ENCODE results near the gene OSGIN1.

The OSGIN1 gene

DNA sequence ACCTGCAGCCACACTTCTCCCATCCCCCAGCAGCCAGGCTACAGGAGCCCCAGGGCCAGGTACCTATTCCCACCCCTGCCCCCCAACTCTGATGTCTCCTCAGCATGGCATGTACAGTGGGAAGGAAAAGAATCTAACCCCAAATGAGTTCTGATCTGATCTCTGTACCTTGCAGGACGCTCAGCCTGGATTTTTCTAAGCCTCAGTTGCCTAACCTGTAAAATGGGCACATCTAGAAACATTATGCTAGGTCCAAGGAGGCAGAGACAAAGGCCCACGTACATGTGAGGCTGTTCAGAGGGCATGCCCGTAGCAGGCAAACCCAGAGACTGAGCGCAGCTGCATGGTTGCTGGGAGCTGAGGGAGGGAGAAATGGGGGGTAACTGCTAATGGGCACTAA lies 54.5 kb downstream of the OSGIN1 start:
- no peak for DNase-seq

DNA sequence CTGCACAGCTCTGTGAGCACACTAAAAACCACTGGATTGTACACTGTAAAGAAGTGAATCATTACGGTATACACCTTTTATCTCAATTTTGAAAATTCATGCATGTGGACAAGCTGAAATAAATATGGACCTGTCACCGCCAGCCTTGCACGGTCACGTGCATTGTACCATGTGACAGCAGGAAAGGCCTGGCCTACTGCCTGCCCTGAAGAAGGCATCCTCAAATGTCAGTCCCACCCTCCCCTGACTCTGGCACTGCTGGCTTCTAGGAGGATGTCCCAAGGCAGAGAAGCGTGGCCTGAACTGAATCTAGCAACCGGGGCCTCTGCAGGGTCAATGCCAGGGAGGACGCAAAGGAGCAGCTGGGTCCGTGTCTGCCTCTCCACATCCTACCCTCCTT lies 54.9 kb downstream of the OSGIN1 start:
- no peak for DNase-seq

DNA sequence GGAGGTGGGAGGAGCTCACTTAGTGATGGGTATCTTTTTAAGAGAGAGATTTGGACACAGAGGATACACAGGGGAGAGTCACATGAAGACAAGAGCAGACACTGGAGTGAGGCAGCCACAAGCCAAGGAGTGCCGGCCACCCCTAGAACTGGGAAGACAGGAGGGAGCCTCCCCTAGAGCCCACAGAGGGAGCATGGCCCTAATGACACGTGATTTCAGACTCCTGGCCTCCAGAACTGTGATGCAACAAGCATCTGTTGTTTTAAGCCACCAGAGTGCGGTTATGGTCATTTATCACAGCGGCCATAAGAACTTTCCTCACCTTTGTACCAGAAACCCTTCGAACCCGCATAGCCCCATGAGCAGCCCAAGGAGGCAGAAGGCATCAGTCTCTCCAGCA lies 56.2 kb downstream of the OSGIN1 start:
- no peak for DNase-seq

DNA sequence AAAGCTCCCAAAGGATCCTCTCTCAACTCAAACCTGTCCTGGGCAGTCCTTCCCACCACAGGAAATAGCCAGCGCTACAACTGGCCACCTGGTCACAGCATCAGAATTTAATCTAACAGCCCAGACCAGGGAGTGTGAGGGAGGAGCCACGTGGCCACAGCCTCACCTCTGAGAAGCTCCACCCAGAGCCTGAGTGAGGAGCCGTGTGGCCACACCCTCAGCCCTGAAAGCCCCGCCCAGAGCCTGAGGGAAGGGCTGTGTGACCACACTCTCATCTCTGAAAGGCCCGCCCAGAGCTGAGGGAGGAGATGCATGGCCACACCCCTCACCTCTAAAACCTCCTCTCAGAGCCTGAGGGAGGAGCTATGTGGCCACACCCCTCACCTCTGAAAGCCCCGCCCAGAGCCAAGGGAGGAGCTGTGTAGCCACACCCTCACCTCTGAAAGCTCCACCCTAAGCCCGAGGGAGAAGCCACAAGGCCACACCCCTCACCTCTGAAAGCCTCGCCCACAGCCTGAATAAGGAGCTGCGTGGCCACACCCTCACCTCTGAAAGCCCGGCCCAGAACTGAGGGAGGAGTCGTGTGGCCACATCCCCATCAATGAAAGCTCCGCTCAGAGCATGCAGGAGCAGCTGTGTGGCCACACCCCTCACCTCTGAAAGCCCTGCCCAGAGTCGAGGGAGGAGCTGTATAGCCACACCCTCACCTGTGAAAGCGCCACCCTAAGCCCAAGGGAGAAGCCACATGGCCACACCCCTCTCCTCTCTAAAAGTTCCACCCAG lies 60.9 kb downstream of the OSGIN1 start:
- DNase-seq, result peak; percentile 20

DNA sequence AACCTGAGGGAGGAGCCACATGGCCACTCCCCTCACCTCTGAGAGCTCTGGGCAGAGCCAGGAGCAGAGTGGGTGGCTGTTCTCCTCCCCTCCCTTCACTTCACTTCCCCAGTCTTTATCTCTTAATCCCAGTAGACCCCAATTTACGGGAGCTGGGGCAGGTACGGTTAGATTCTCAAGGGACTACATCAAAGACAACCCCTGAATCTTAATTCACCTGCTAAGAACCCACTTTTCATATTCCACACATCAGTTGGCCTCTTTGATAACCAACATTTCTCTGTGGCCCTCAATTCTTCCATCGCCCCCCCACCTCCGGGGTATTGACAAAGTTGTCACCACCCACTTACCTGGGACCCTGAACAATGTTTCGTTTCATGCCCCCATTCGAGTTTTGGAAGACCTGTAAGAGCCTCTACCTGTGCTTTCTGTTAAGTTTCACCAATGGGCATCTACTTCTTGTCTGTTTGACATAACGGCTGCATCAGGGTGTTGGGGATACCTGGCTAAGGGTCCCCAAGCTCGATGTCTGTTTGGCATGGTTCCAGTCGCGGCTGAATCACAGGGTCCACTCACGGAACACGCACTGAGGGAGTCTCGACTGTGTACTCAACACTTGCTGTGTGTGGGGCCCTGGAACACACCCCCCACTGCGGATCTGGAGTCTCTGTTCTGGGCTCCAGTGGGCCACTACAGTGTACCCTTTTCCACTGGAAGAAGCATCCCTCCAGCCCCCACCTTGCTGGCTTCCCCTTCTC lies 61.7 kb downstream of the OSGIN1 start:
- DNase-seq, result no peak

DNA sequence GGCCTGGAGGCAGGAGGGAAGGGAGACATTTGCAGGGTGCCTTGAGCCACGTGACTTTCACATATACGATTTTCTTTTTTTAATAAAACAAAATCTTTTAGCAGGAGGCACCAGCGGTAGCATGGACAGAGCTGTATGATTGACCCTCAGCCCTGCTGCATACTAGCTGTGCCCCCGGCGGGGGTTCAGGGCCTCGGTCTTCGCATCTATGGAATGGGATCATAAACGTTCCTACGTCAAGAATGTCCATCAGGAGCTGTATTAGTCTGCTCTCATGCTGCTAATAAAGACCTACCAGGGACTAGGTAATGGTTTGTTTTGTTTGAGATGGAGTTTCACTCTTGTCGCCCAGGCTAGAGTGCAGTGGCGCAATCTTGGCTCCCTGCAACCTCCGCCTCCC lies 62.4 kb downstream of the OSGIN1 start:
- DNase-seq, result no peak

Data from activated CD8-positive, alpha-beta memory T cell treated with anti-CD3 and anti-CD28 coated beads, Interleukin-2, amount 50 U/mL, for 4 hours (primary cell).